NB4 (cell line): ENCODE results near the gene OBP2A.

Experiments
- CTCF ChIP-seq: IDR thresholded peaks from one replicate; pipeline ENCODE4 v1.5.1; 2012; ENCODE audit warnings: low read depth, low read length
- MYC ChIP-seq: IDR thresholded peaks from 2 replicates; pipeline ENCODE4 v1.6.1; 2011; ENCODE audit warnings: low read depth, low read length
- POLR2A ChIP-seq: IDR thresholded peaks from 2 replicates; pipeline ENCODE4 v1.6.1; 2011; ENCODE audit warnings: mild to moderate bottlenecking; ENCODE audit not compliant: insufficient read length; ENCODE audit errors: extremely low read depth
- TF ChIP-seq, protein P1 (sequence below): IDR thresholded peaks from 2 replicates; pipeline ENCODE4 v1.6.1; 2011; ENCODE audit warnings: low read depth, low read length

GRCh38 chr9:135554718-135555117 is 8.8 kb downstream of the OBP2A start:
- TF ChIP-seq CTCF (no peak), POLR2A (no peak), MYC (no peak)
- TF ChIP-seq, protein P1, sequence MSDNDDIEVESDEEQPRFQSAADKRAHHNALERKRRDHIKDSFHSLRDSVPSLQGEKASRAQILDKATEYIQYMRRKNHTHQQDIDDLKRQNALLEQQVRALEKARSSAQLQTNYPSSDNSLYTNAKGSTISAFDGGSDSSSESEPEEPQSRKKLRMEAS, result no peak
